Smooth muscle cell (in vitro differentiated cells): Measurements from ENCODE around the gene FLOT1. TPM values are rescaled to one million over a fixed set of nuclear protein-coding genes. Genes with fewer than 3 reads are reported as not detected.

ENCODE experiments used
- DNase-seq: peaks from one replicate; lab custom pipeline; 2025; ENCODE audit not compliant: unreplicated experiment; lab: John Stamatoyannopoulos, UW
- H2AFZ ChIP-seq: fragments of 200-600 bp; sonication (generic); 2 replicates; pipeline ENCODE4 v1.6.0; 2016; ENCODE audit warnings: antibody characterized with exemption, low read depth, mild to moderate bottlenecking
- H3F3A ChIP-seq: fragments of 200-600 bp; sonication (generic); 2 replicates; pipeline ENCODE4 v1.6.0; 2017; ENCODE audit warnings: antibody characterized with exemption, low read depth
- H3K27ac ChIP-seq: fragments of 200-600 bp; sonication (generic); 2 replicates; pipeline ENCODE4 v1.5.1; 2016; ENCODE audit warnings: low read depth, mild to moderate bottlenecking
- H3K27me3 ChIP-seq: fragments of 200-600 bp; sonication (generic); 2 replicates; pipeline ENCODE4 v1.6.1; 2016; ENCODE audit warnings: low read depth, mild to moderate bottlenecking
- H3K36me3 ChIP-seq: fragments of 200-600 bp; sonication (generic); 2 replicates; pipeline ENCODE4 v1.5.1; 2016; ENCODE audit warnings: low read depth
- H3K4me1 ChIP-seq: fragments of 200-600 bp; sonication (generic); 2 replicates; pipeline ENCODE4 v1.5.1; 2016; ENCODE audit warnings: low read depth
- H3K4me2 ChIP-seq: fragments of 200-600 bp; sonication (generic); 2 replicates; pipeline ENCODE4 v1.6.0; 2016; ENCODE audit warnings: mild to moderate bottlenecking
- H3K4me3 ChIP-seq: fragments of 200-600 bp; sonication (generic); 2 replicates; pipeline ENCODE4 v1.5.1; 2016; ENCODE audit warnings: mild to moderate bottlenecking
- H3K79me2 ChIP-seq: fragments of 200-600 bp; sonication (generic); 2 replicates; pipeline ENCODE4 v1.6.0; 2016; ENCODE audit warnings: low read depth, mild to moderate bottlenecking
- H3K9ac ChIP-seq: fragments of 200-600 bp; sonication (generic); 2 replicates; pipeline ENCODE4 v1.6.0; 2016; ENCODE audit warnings: low read depth
- H3K9me3 ChIP-seq: fragments of 200-600 bp; sonication (generic); replicated peaks from 2 replicates; pipeline ENCODE4 v1.5.1; 2016; ENCODE audit warnings: low read depth
- H4K20me1 ChIP-seq: fragments of 200-600 bp; sonication (generic); 2 replicates; pipeline ENCODE4 v1.6.0; 2016; ENCODE audit warnings: low read depth
- CTCF ChIP-seq: fragments of 200-600 bp; sonication (generic); IDR thresholded peaks from 2 replicates; pipeline ENCODE4 v1.5.1; 2017; ENCODE audit warnings: borderline replicate concordance, mild to moderate bottlenecking, antibody characterized with exemption; ENCODE audit not compliant: insufficient read depth, poor library complexity, severe bottlenecking
- WGBS: methylation state at CpG from one replicate; pipeline ENCODE4 v1.1.7; 2016; ENCODE audit warnings: low lambda C conversion rate; 5-methylcytosine and 5-hydroxymethylcytosine counted together
- polyA plus RNA-seq: library from polyadenylated mRNA; unstranded; fragments of >200 nt; fragmentation: Nextera tagmentation; extraction: Ambion mirVana; gene quantifications from 2 replicates; pipeline ENCODE4 v1.2.1, GENCODE V29; 2016
- total RNA-seq: library from RNA; depleted of rRNA; stranded (reverse); fragments of >200 nt; gene quantifications from 2 replicates; pipeline ENCODE4 v1.2.3, GENCODE V29; 2014

The FLOT1 gene
- total and polyA plus RNA-seq, 2 experiments from 2014 or later = 87.6 to 117 TPM

DNA sequence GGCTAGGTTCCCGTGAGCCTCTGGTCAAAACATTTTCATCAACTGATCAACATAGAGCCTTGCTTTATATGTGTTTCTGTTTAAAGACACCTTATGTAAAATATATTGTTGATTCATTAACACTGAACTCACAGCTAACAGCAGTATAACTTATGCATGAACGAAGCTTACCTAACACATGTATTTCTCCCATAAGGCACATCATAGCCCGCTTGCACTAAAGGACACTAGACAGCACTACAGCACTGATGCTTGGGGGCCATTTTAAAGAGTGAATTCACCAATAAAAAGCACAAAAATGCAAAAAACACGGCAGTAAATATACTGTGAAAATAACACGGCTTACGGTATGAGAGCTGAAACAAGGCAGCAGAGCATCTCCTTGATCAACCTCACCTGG lies 4.0 kb downstream of the FLOT1 start:
- H3F3A ChIP-seq = peaks cover 18% of the 10 kb centered on the region
- H3K4me2 ChIP-seq = no peak overlapping the region
- peaks cover 39% of the 10 kb centered on the region for H3K79me2 ChIP-seq
- H3K4me1 ChIP-seq = no peaks in the 10 kb centered on the region
- H4K20me1 ChIP-seq = peaks cover 59% of the 10 kb centered on the region
- no peaks in the 10 kb centered on the region for H3K9me3 ChIP-seq
- no peak overlapping the region for H3K9ac ChIP-seq
- WGBS = 95% methylated on average over 6 of the region's 6 CpGs
- H3K27me3 ChIP-seq = no peaks in the 10 kb centered on the region
- H3K36me3 ChIP-seq = peaks cover 19% of the 10 kb centered on the region
- no peak for TF ChIP-seq CTCF
- no peak overlapping the region for H3K27ac ChIP-seq
- DNase-seq = no peak
- no peak overlapping the region for H3K4me3 ChIP-seq
- H2AFZ ChIP-seq = no peak overlapping the region

DNA sequence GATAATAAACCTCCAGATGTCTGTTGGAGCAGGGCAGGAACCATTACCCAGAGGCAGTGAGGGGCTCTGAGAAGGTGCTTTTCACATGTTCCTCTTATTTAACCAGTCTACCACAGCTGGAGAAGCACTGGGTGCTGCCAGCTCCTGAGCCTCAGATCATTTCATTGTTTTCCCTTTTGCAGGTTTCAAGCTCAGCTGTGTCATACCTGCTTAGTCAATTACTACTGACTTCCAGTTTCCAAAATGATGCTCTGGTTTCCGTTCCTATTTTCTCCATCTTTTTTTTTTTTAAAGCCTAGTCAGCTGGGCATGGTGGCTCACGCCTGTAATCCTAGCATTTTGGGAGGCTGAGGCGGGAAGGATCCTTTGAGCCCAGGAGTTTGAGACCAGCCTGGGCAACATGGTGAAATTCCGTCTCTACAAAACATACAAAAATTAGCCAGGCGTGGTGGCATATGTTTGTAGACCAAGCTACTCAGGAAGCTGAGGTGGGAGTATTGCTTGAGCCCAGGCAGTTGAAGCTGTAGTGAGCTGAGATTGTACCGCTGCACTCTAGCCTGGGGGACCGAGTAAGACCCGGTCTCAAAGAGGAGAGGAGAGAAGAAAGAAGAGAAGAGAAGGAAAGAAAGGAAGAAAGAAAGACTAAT lies 6.7 kb downstream of the FLOT1 start:
- no peak overlapping the region for H3K4me3 ChIP-seq
- peaks cover 25% of the 10 kb centered on the region for H3F3A ChIP-seq
- no peaks in the 10 kb centered on the region for H3K9me3 ChIP-seq
- WGBS = 97% methylated on average over 8 of the region's 8 CpGs
- no peaks in the 10 kb centered on the region for H3K4me1 ChIP-seq
- TF ChIP-seq CTCF = no peak
- no peak overlapping the region for H3K27ac ChIP-seq
- no peak overlapping the region for H2AFZ ChIP-seq
- H4K20me1 ChIP-seq = peaks cover 72% of the 10 kb centered on the region
- no peak for DNase-seq
- no peak overlapping the region for H3K4me2 ChIP-seq
- H3K36me3 ChIP-seq = peaks cover 19% of the 10 kb centered on the region
- H3K9ac ChIP-seq = no peak overlapping the region
- H3K79me2 ChIP-seq = peaks cover 42% of the 10 kb centered on the region
- H3K27me3 ChIP-seq = no peaks in the 10 kb centered on the region

DNA sequence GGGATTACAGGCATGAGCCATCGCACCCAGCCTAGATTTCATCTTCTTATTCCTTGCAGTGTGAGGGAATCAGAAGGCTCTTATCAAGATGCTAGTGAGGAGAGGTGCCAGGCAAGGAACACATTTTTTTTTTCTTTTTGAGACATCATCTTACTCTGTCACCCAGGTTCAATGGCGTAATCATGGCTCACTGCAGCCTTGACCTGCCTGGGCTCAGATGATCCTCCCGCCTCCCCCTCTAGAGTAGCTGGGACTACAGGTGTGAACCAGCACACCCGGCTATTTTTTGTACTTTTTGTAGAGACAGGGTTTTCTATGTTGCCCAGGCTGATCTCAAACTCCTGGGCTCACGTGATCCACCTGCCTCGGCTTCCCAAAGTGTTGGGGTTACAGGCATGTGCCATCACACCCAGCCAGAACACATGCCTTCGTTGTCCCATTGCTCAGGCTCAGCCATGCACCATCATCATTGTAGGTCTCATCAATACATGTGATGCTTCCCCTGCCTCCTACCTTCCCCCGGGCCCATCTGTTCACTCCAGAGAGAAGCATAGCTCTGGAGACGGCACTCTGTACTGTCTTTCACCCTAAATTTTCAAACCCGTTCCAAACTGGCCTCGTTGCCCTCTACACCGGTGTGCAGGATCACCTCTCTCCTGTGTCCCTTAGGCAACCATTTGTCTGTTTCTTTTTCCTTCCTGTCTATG lies 10.1 kb downstream of the FLOT1 start:
- Histone ChIP-seq H3K36me3 (peaks cover 13% of the 10 kb centered on the region), H3F3A (peaks cover 47% of the 10 kb centered on the region), H3K4me3 (no peak overlapping the region), H3K27me3 (no peaks in the 10 kb centered on the region), H4K20me1 (peaks cover 53% of the 10 kb centered on the region), H3K9ac (no peak overlapping the region), H3K79me2 (peaks cover 18% of the 10 kb centered on the region), H3K4me1 (no peaks in the 10 kb centered on the region), H2AFZ (no peak overlapping the region), H3K4me2 (no peak overlapping the region), H3K27ac (no peak overlapping the region), H3K9me3 (no peaks in the 10 kb centered on the region)
- WGBS = 98% methylated on average over 12 of the region's 12 CpGs
- no peak for TF ChIP-seq CTCF
- DNase-seq = no peak
